K562 (cell line): ENCODE measurements around the gene RGS19. TPM values are rescaled to one million over a fixed set of nuclear protein-coding genes. Genes with fewer than 3 reads are reported as not detected.

Source experiments
- ATAC-seq: fragments of 200-7000 bp; cut with Tn5 transposase; 3 replicates; pipeline ENCODE4 v1.9.1; 2020; ENCODE audit warnings: moderate library complexity
- BruUV-seq: library from RNA; stranded (reverse); fragments of 400-500 nt; replicated peaks from 2 replicates; lab custom pipeline; 2021; lab: Mats Ljungman, UMichigan
- CTCF ChIA-PET: fragments of 300-600 bp; formaldehyde crosslinking; extraction: SDS; loops from one replicate; lab custom pipeline; 2021; ENCODE audit warnings: low intra/inter-chr PET ratio; lab: Yijun Ruan, JAX
- POLR2A ChIA-PET: fragments of 300-600, 350-650 bp; sonication (Branson Sonifier 250); formaldehyde crosslinking; extraction: SDS; loops from one replicate; lab custom pipeline; 2021; ENCODE audit warnings: antibody characterized with exemption, inconsistent platforms; lab: Yijun Ruan, JAX
- DNase-seq, 4 experiments: peaks; one replicate each; pipeline versions ENCODE4 v3.0.0 to v3.0.0-alpha.2; 2011 to 2018; ENCODE audit warnings: low spot score in 3 of 4, mixed read lengths in 3 of 4; ENCODE audit errors: extremely low read depth in 1 of 4
- FAIRE-seq: peaks from 2 replicates; lab custom pipeline; 2011; peaks lifted over from hg19 to GRCh38; lab: Jason Lieb, UNC
- H2AFZ ChIP-seq: 2 replicates; pipeline ENCODE4 v1.6.0; 2011; ENCODE audit warnings: low read depth, low read length, control low read depth, inconsistent platforms
- H3K27ac ChIP-seq: fragments of 200-600 bp; 3 replicates; pipeline ENCODE4 v1.8.0; 2011; ENCODE audit warnings: low read depth, mild to moderate bottlenecking, control low read depth, inconsistent platforms, low read length, moderate library complexity, mixed read lengths; ENCODE audit errors: extremely low read depth
- H3K27me3 ChIP-seq, 2 experiments: fragments of 300-600 bp in 1 of 2; 2 replicates in 1 of 2; 3 replicates in 1 of 2; pipeline versions ENCODE4 v1.6.0 to v1.8.0; 2011; ENCODE audit warnings: inconsistent platforms in 2 of 2, low read length in 2 of 2, mild to moderate bottlenecking in 1 of 2, mixed read lengths in 1 of 2, moderate library complexity in 1 of 2; ENCODE audit not compliant: control insufficient read depth in 2 of 2, insufficient read depth in 2 of 2
- H3K36me3 ChIP-seq: fragments of 300-600 bp; 3 replicates; pipeline ENCODE4 v1.8.0; 2011; ENCODE audit warnings: mild to moderate bottlenecking, low read length, inconsistent platforms; ENCODE audit not compliant: control insufficient read depth, insufficient read depth
- H3K4me1 ChIP-seq, 2 experiments: fragments of 200-600 bp in 1 of 2; replicated peaks in 1 of 2; 2 replicates in 1 of 2; 3 replicates in 1 of 2; pipeline versions ENCODE4 v1.5.1 to v1.8.0; 2011; ENCODE audit warnings: inconsistent platforms in 2 of 2, low read length in 2 of 2, mild to moderate bottlenecking in 1 of 2, mixed read lengths in 1 of 2, moderate library complexity in 1 of 2; ENCODE audit not compliant: control insufficient read depth in 2 of 2, insufficient read depth in 2 of 2
- H3K4me2 ChIP-seq: 2 replicates; pipeline ENCODE4 v1.6.1; 2011; ENCODE audit warnings: low read length, control low read depth, inconsistent platforms, mixed read lengths; ENCODE audit not compliant: insufficient read depth
- H3K4me3 ChIP-seq: fragments of 200-600 bp; sonication (generic), shearing (Covaris generic); 2 replicates; pipeline ENCODE4 v1.5.1; 2016; ENCODE audit warnings: control low read depth, inconsistent platforms
- H3K79me2 ChIP-seq: fragments of 200-600 bp; 3 replicates; pipeline ENCODE4 v1.8.0; 2011; ENCODE audit warnings: low read length, inconsistent platforms; ENCODE audit not compliant: control insufficient read depth, insufficient read depth
- H3K9ac ChIP-seq, 2 experiments: 2 replicates each; pipeline versions ENCODE4 v1.6.0 to v1.6.1; 2011; ENCODE audit warnings: low read depth in 2 of 2, low read length in 2 of 2, control low read depth in 1 of 2, inconsistent platforms in 1 of 2, mild to moderate bottlenecking in 1 of 2, mixed read lengths in 1 of 2; ENCODE audit not compliant: insufficient read depth in 1 of 2
- H3K9me1 ChIP-seq: one replicate; pipeline ENCODE4 v1.6.0; 2011; ENCODE audit warnings: inconsistent platforms, mild to moderate bottlenecking, low read length, moderate library complexity; ENCODE audit not compliant: control insufficient read depth, insufficient read depth
- H3K9me3 ChIP-seq: replicated peaks from 2 replicates; pipeline ENCODE4 v1.5.1; 2011; ENCODE audit warnings: low read depth, low read length, inconsistent platforms; ENCODE audit not compliant: control insufficient read depth, insufficient read depth
- H4K20me1 ChIP-seq: replicated peaks from 2 replicates; pipeline ENCODE4 v1.6.1; 2011; ENCODE audit warnings: low read length, inconsistent platforms, mixed read lengths; ENCODE audit not compliant: control insufficient read depth, insufficient read depth
- DIDO1 ChIP-seq: fragments of 450-650 bp; IDR thresholded peaks from 2 replicates; pipeline ENCODE4 v1.6.1; 2016; ENCODE audit warnings: low read depth, missing biosample characterization, missing genetic modification characterization
- ETV5 ChIP-seq: sonication (generic); formaldehyde crosslinking; IDR thresholded peaks from 2 replicates; pipeline ENCODE4 v1.4.0; 2020; ENCODE audit warnings: low read depth, mild to moderate bottlenecking, missing genetic modification reagents
- FOXK2 ChIP-seq, 2 experiments: fragments of 450-650 bp; IDR thresholded peaks in 1 of 2; conservative IDR thresholded peaks in 1 of 2; 2 replicates each; pipeline ENCODE4 v1.6.1; 2016; ENCODE audit warnings: low read depth in 2 of 2, mild to moderate bottlenecking in 1 of 2
- JUN ChIP-seq, 2 experiments: sonication (generic) in 1 of 2; formaldehyde crosslinking in 1 of 2; IDR thresholded peaks; 2 replicates each; pipeline versions ENCODE4 v1.6.1 to v1.8.0; 2012 to 2022; ENCODE audit warnings: borderline replicate concordance in 2 of 2, mild to moderate bottlenecking in 2 of 2, improper control_type of control experiment in 1 of 2, low read depth in 1 of 2, low read length in 1 of 2, missing genetic modification reagents in 1 of 2
- KDM1A ChIP-seq, 2 experiments: fragments of 450-650 bp; IDR thresholded peaks; 2 replicates each; pipeline ENCODE4 v1.6.1; 2016; ENCODE audit warnings: mild to moderate bottlenecking in 2 of 2
- KDM5B ChIP-seq: fragments of 200-600 bp; sonication (generic); IDR thresholded peaks from 2 replicates; pipeline ENCODE4 v1.6.1; 2012; ENCODE audit warnings: low read depth, mild to moderate bottlenecking, moderate library complexity, low read length, control low read depth, inconsistent platforms; ENCODE audit not compliant: insufficient replicate concordance
- STAT5B ChIP-seq: fragments of 250-450 bp; sonication (Bioruptor Pico); IDR thresholded peaks from 2 replicates; pipeline ENCODE4 v1.8.0; 2021; ENCODE audit warnings: mild to moderate bottlenecking, inconsistent platforms
- ZBTB2 ChIP-seq: fragments of 450-650 bp; IDR thresholded peaks from 2 replicates; pipeline ENCODE4 v1.6.1; 2016; ENCODE audit warnings: antibody characterized with exemption
- ZFP30 ChIP-seq: fragments of 250-450 bp; sonication (Bioruptor Pico); IDR thresholded peaks from 2 replicates; pipeline ENCODE4 v1.8.0; 2022; ENCODE audit warnings: moderate library complexity, mild to moderate bottlenecking, inconsistent platforms, borderline replicate concordance
- ZFP36 ChIP-seq: fragments of 150-350 bp; IDR thresholded peaks from 2 replicates; pipeline ENCODE4 v1.6.1; 2018; ENCODE audit warnings: low read length, low read depth; ENCODE audit not compliant: partially characterized antibody
- ZNF583 ChIP-seq: fragments of 250-450 bp; sonication (Bioruptor Pico); IDR thresholded peaks from 2 replicates; pipeline ENCODE4 v1.4.0; 2020
- WGBS: fragments of 100-300 bp; shearing (Covaris generic); methylation state at CpG from one replicate; pipeline ENCODE4 v1.1.6; 2016; ENCODE audit warnings: low coverage, mixed read lengths; ENCODE audit not compliant: insufficient coverage; ENCODE audit errors: missing lambda C conversion rate; 5-methylcytosine and 5-hydroxymethylcytosine counted together
- in situ Hi-C: fragments of 300-500 bp; cut with MboI; formaldehyde crosslinking; loops from 4 replicates; pipeline ENCODE4 v1.15.0; 2018; ENCODE audit warnings: inconsistent platforms, mixed read lengths
- intact Hi-C: fragments of 100-400 bp; cut with micrococcal nuclease; formaldehyde crosslinking; loops from 2 replicates; pipeline ENCODE4 v1.14.2; 2022
- polyA plus RNA-seq, 8 experiments: library from polyadenylated mRNA; depleted of rRNA in 4 of 8; stranded (reverse) in 5 of 8; unstranded in 3 of 8; fragments of >200 nt; fragmentation: Nextera tagmentation in 2 of 8; fragmentation: Illumina TruSeq in 1 of 8; extraction: Ambion mirVana in 2 of 8; extraction: Trizol in 1 of 8; gene quantifications; 2 replicates each; pipeline versions ENCODE4 v1.2.1 to v1.2.3, GENCODE V29; 2011 to 2014; ENCODE audit warnings: inconsistent platforms in 1 of 8, missing spikeins in 1 of 8
- total RNA-seq, 7 experiments: library from RNA; depleted of rRNA in 6 of 7; stranded (reverse); fragments of >200 nt in 6 of 7; fragmentation: Illumina TruSeq in 2 of 7; extraction: Trizol in 2 of 7; gene quantifications; 2 replicates each; pipeline versions ENCODE4 v1.2.1 to v1.2.3, GENCODE V29; 2011 to 2021; ENCODE audit warnings: low replicate concordance in 1 of 7
- TF ChIP-seq, protein P1 (sequence below): fragments of 150-350 bp; conservative IDR thresholded peaks from 2 replicates; pipeline ENCODE4 v1.6.1; 2014; ENCODE audit warnings: low read length
- TF ChIP-seq, protein P2 (sequence below): fragments of 450-650 bp; IDR thresholded peaks from 2 replicates; pipeline ENCODE4 v1.6.1; 2018; ENCODE audit warnings: mild to moderate bottlenecking, low read depth; ENCODE audit not compliant: partially characterized antibody

RGS19 gene
- total and polyA plus RNA-seq, 9 of the 15 experiments (the other 6 are each of a cell fraction or from before 2014, with no cell fraction given), result 0.41 to 23.7 (median 14.6) TPM

DNA sequence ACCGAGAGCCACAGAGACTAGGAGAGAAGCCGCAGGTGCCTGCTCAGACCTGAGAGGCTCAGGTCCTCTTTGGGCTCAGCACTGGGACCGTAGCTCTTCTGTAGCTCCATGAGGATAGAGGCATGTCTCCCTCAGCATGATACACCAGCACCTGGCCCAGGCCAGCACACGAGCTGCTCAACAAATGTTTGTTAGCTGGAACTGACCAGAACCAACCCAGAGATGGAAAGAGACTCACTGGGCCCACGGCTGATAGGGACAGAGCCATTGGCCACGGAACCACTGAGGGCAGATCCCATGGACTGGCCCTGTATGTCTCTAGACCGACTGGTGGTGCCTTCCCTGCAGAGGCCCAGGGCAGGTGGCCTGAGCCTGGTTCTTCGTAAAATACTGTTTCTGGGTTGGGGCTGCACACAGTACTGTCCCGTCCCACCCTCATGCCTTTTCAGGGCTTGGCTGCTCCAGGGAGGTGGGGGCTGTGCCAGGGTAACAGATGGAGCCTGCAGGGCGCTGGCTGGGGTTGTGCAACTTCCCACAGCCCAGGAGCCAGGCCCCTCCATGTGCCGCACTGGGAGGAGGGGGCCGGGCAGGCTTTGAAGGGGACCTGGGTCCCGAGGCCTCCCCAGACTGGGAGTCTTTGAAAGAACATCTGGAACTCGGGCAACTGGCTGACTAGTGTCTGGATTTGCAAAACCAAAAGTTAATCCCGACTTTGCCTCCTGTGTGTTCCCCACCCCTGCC is 38.1 kb downstream of the RGS19 start:
- Histone ChIP-seq H3K4me3 (no peak overlapping the region), H3K27me3 (no peaks in the 10 kb centered on the region), H4K20me1 (no peaks in the 10 kb centered on the region), H2AFZ (no peak overlapping the region), H3K27ac (no peak overlapping the region), H3K9me3 (no peaks in the 10 kb centered on the region), H3K36me3 (no peaks in the 10 kb centered on the region), H3K4me2 (no peak overlapping the region), H3K4me1 (peaks cover 49 to 86% of the 10 kb centered on the region in 2 experiments), H3K9me1 (peaks cover 4% of the 10 kb centered on the region), H3K9ac (peak overlapping the region in 1 of 2 experiments; percentile 75; a peak in 2 of 4 replicates), H3K79me2 (no peaks in the 10 kb centered on the region; the same call in 2 of the 3 replicates)
- TF ChIP-seq FOXK2 (conservative IDR thresholded peaks at IDR 0.05 in 1 of 2, IDR thresholded peaks at IDR 0.05 in 1 of 2; ENCODE audit: low read depth in 2 of 2) (no peak), KDM5B (no peak), JUN (IDR thresholded peaks at IDR 0.05; ENCODE audit: borderline replicate concordance, low read depth, low read length) (no peak), JUN (CRISPR knock-in tag; IDR thresholded peaks at IDR 0.05; ENCODE audit: borderline replicate concordance) (no peak), ZNF583 (no peak), DIDO1 (tag) (no peak), ZFP36 (no peak), ETV5 (CRISPR knock-in tag) (no peak), ZBTB2 (no peak), KDM1A (IDR thresholded peaks at IDR 0.05) (no peak), STAT5B (CRISPR knock-in tag) (no peak), ZFP30 (CRISPR knock-in tag) (no peak)
- TF ChIP-seq, protein P1, sequence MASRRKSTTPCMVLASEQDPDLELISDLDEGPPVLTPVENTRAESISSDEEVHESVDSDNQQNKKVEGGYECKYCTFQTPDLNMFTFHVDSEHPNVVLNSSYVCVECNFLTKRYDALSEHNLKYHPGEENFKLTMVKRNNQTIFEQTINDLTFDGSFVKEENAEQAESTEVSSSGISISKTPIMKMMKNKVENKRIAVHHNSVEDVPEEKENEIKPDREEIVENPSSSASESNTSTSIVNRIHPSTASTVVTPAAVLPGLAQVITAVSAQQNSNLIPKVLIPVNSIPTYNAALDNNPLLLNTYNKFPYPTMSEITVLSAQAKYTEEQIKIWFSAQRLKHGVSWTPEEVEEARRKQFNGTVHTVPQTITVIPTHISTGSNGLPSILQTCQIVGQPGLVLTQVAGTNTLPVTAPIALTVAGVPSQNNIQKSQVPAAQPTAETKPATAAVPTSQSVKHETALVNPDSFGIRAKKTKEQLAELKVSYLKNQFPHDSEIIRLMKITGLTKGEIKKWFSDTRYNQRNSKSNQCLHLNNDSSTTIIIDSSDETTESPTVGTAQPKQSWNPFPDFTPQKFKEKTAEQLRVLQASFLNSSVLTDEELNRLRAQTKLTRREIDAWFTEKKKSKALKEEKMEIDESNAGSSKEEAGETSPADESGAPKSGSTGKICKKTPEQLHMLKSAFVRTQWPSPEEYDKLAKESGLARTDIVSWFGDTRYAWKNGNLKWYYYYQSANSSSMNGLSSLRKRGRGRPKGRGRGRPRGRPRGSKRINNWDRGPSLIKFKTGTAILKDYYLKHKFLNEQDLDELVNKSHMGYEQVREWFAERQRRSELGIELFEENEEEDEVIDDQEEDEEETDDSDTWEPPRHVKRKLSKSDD, result no peak
- TF ChIP-seq, protein P2, sequence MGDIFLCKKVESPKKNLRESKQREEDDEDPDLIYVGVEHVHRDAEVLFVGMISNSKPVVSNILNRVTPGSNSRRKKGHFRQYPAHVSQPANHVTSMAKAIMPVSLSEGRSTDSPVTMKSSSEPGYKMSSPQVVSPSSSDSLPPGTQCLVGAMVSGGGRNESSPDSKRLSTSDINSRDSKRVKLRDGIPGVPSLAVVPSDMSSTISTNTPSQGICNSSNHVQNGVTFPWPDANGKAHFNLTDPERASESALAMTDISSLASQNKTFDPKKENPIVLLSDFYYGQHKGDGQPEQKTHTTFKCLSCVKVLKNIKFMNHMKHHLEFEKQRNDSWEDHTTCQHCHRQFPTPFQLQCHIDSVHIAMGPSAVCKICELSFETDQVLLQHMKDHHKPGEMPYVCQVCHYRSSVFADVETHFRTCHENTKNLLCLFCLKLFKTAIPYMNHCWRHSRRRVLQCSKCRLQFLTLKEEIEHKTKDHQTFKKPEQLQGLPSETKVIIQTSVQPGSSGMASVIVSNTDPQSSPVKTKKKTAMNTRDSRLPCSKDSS, result no peak
- intact Hi-C loops, result no loop called here
- FAIRE-seq (no peak), DNase-seq (no peak), ATAC-seq (no peak)
- BruUV-seq, result no TSS peak
- WGBS, result 77% methylated on average over 14 of the region's 15 CpGs
- in situ Hi-C loops, result no loop called here
- CTCF ChIA-PET, result no interaction called here
- POLR2A ChIA-PET, result interaction anchor here (0.6 to 0.7 kb wide), 2 partner anchors 11 to 89 kb away, joined by 3 to 4 read pairs; no protein-coding TSS in a partner anchor
